ENCODE measurements around the gene RAD51AP1.

- TF ChIP-seq MAX (IDR thresholded peaks at IDR 0.05) (no peak), SIN3A (conservative IDR thresholded peaks at IDR 0.05 in 1 of 2, IDR thresholded peaks at IDR 0.05 in 1 of 2; ENCODE audit: low read depth in 1 of 2, low read length in 2 of 2) (no peak), TEAD4 (IDR thresholded peaks at IDR 0.05; ENCODE audit: low read depth, low read length) (no peak), CTCF (IDR thresholded peaks at IDR 0.05; ENCODE audit: control extremely low read depth in 1 of 3, insufficient read depth in 1 of 3, low read depth in 1 of 3, low read length in 3 of 3) (no peak), SUZ12 (IDR thresholded peaks at IDR 0.05; ENCODE audit: low read length) (no peak), YY1 (IDR thresholded peaks at IDR 0.05; ENCODE audit: low read depth, low read length) (no peak), POLR2A (IDR thresholded peaks at IDR 0.05; ENCODE audit: control extremely low read depth in 1 of 2, low read depth in 2 of 2, low read length in 2 of 2) (no peak), CREB1 (IDR thresholded peaks at IDR 0.05) (no peak), EZH2 (IDR thresholded peaks at IDR 0.05; ENCODE audit: low read depth, low read length, severe bottlenecking) (no peak), RAD21 (IDR thresholded peaks at IDR 0.05 in 1 of 2, conservative IDR thresholded peaks at IDR 0.05 in 1 of 2; ENCODE audit: low read depth in 2 of 2, low read length in 2 of 2) (no peak), TCF12 (IDR thresholded peaks at IDR 0.05; ENCODE audit: low read depth, low read length) (no peak), POLR2AphosphoS5 (IDR thresholded peaks at IDR 0.05; ENCODE audit: low read depth, low read length) (no peak), MAFK (IDR thresholded peaks at IDR 0.05; ENCODE audit: low read depth, low read length) (no peak)
Observed at GRCh38 chr12:4535871-4536270, 2.8 kb upstream of the RAD51AP1 start.
